IMR-90 (cell line): ENCODE data around the gene THEM4. TPM values are rescaled to one million over a fixed set of nuclear protein-coding genes. Genes with fewer than 3 reads are reported as not detected.

Experiments
- ATAC-seq: fragments of 200-7000 bp; cut with Tn5 transposase; 2 replicates; pipeline ENCODE4 v1.9.1; 2020; ENCODE audit warnings: low read depth, mild to moderate bottlenecking, moderate library complexity
- BruUV-seq: library from RNA; stranded (reverse); fragments of 400-500 nt; replicated peaks from 2 replicates; lab custom pipeline; 2021; lab: Mats Ljungman, UMichigan
- CTCF ChIA-PET: fragments of 300-600 bp; formaldehyde crosslinking; extraction: SDS; loops from one replicate; lab custom pipeline; 2021; ENCODE audit warnings: antibody characterized with exemption; lab: Yijun Ruan, JAX
- POLR2A ChIA-PET: fragments of 300-600 bp; sonication (Branson Sonifier 250); formaldehyde crosslinking; loops from one replicate; lab custom pipeline; 2022; ENCODE audit warnings: antibody characterized with exemption; ENCODE audit not compliant: unreplicated experiment; lab: Charles Lee
- DNase-seq: peaks from one replicate; pipeline ENCODE4 v3.0.0; 2013
- H2AFZ ChIP-seq: replicated peaks from 2 replicates; pipeline ENCODE3; 2013; ENCODE audit warnings: low read length, mild to moderate bottlenecking; ENCODE audit not compliant: poor library complexity
- H2AK5ac ChIP-seq: 2 replicates; pipeline ENCODE4 v1.6.1; 2013; ENCODE audit warnings: low read depth, low read length, inconsistent platforms
- H2AK9ac ChIP-seq: replicated peaks from 2 replicates; pipeline ENCODE3; 2013; ENCODE audit warnings: mild to moderate bottlenecking, low read depth, low read length, moderate library complexity; ENCODE audit not compliant: poor library complexity
- H2BK120ac ChIP-seq: 2 replicates; pipeline ENCODE4 v1.6.1; 2013; ENCODE audit warnings: low read depth, low read length, inconsistent platforms
- H2BK15ac ChIP-seq: 3 replicates; pipeline ENCODE4 v1.6.1; 2013; ENCODE audit warnings: low read depth, low read length, inconsistent platforms
- H2BK20ac ChIP-seq: 2 replicates; pipeline ENCODE4 v1.6.1; 2013; ENCODE audit warnings: low read depth, mild to moderate bottlenecking, inconsistent platforms, low read length, moderate library complexity
- H2BK5ac ChIP-seq: 2 replicates; pipeline ENCODE4 v1.6.1; 2013; ENCODE audit warnings: mild to moderate bottlenecking, low read depth, low read length, inconsistent platforms; ENCODE audit not compliant: poor library complexity, severe bottlenecking
- H3K14ac ChIP-seq: replicated peaks from 2 replicates; pipeline ENCODE4 v1.6.1; 2013; ENCODE audit warnings: low read depth, low read length, inconsistent platforms
- H3K18ac ChIP-seq: 2 replicates; pipeline ENCODE4 v1.6.1; 2013; ENCODE audit warnings: low read depth, low read length, control low read depth
- H3K23ac ChIP-seq: 2 replicates; pipeline ENCODE4 v1.6.1; 2013; ENCODE audit warnings: low read depth, low read length, inconsistent platforms
- H3K27ac ChIP-seq: 2 replicates; pipeline ENCODE4 v1.5.1; 2013; ENCODE audit warnings: mild to moderate bottlenecking, control low read depth, low read length; ENCODE audit not compliant: insufficient read depth
- H3K27me3 ChIP-seq: 2 replicates; pipeline ENCODE4 v1.6.1; 2013; ENCODE audit warnings: low read length; ENCODE audit not compliant: control insufficient read depth, insufficient read depth
- H3K36me3 ChIP-seq: 2 replicates; pipeline ENCODE4 v1.6.1; 2013; ENCODE audit warnings: low read length, mixed read lengths; ENCODE audit not compliant: control insufficient read depth, insufficient read depth
- H3K4ac ChIP-seq: 2 replicates; pipeline ENCODE4 v1.6.1; 2013; ENCODE audit warnings: low read depth, low read length, inconsistent platforms
- H3K4me1 ChIP-seq: 2 replicates; pipeline ENCODE4 v1.6.1; 2013; ENCODE audit warnings: low read length, mixed read lengths; ENCODE audit not compliant: control insufficient read depth, insufficient read depth
- H3K4me2 ChIP-seq: 2 replicates; pipeline ENCODE4 v1.6.1; 2013; ENCODE audit warnings: low read depth, mild to moderate bottlenecking, control low read depth, low read length, moderate library complexity
- H3K4me3 ChIP-seq: 2 replicates; pipeline ENCODE4 v1.5.1; 2013; ENCODE audit warnings: low read depth, mild to moderate bottlenecking, control low read depth, low read length, moderate library complexity; ENCODE audit not compliant: insufficient read depth
- H3K56ac ChIP-seq: 2 replicates; pipeline ENCODE4 v1.6.1; 2013; ENCODE audit warnings: low read length, inconsistent platforms; ENCODE audit not compliant: insufficient read depth; ENCODE audit errors: extremely low read depth
- H3K79me1 ChIP-seq, 2 experiments: 2 replicates each; pipeline ENCODE4 v1.6.1; 2013; ENCODE audit warnings: low read length in 2 of 2, inconsistent platforms in 1 of 2, low read depth in 1 of 2
- H3K9ac ChIP-seq: 2 replicates; pipeline ENCODE4 v1.6.1; 2013; ENCODE audit warnings: low read depth, low read length, control low read depth
- H3K9me1 ChIP-seq: 2 replicates; pipeline ENCODE4 v1.6.1; 2013; ENCODE audit warnings: low read length, inconsistent platforms; ENCODE audit not compliant: insufficient read depth
- H3K9me3 ChIP-seq: 2 replicates; pipeline ENCODE4 v1.6.1; 2013; ENCODE audit warnings: low read length; ENCODE audit not compliant: control insufficient read depth, insufficient read depth
- H4K20me1 ChIP-seq: 2 replicates; pipeline ENCODE4 v1.6.1; 2013; ENCODE audit warnings: low read length, inconsistent platforms; ENCODE audit not compliant: insufficient read depth
- H4K5ac ChIP-seq: 2 replicates; pipeline ENCODE4 v1.6.1; 2013; ENCODE audit warnings: mild to moderate bottlenecking, low read depth, low read length, control low read depth
- H4K8ac ChIP-seq, 2 experiments: 2 replicates each; pipeline ENCODE4 v1.6.1; 2013; ENCODE audit warnings: low read depth in 2 of 2, low read length in 2 of 2, control low read depth in 1 of 2, inconsistent platforms in 1 of 2
- H4K91ac ChIP-seq: 2 replicates; pipeline ENCODE4 v1.6.1; 2013; ENCODE audit warnings: low read depth, low read length, inconsistent platforms; ENCODE audit not compliant: insufficient read depth
- BHLHE40 ChIP-seq: fragments of 150-350 bp; IDR thresholded peaks from 2 replicates; pipeline ENCODE4 v1.6.1; 2016; ENCODE audit warnings: mild to moderate bottlenecking, low read depth, low read length
- CEBPB ChIP-seq: IDR thresholded peaks from 2 replicates; pipeline ENCODE4 v1.6.1; 2012; ENCODE audit warnings: low read depth, low read length, improper control_type of control experiment
- CHD1 ChIP-seq: IDR thresholded peaks from 2 replicates; pipeline ENCODE4 v1.6.1; 2012; ENCODE audit warnings: low read depth, low read length, improper control_type of control experiment
- CTCF ChIP-seq: conservative IDR thresholded peaks from 2 replicates; pipeline ENCODE4 v1.5.1; 2012; ENCODE audit warnings: mild to moderate bottlenecking, low read depth, low read length, improper control_type of control experiment
- ELK1 ChIP-seq: fragments of 150-350 bp; IDR thresholded peaks from 2 replicates; pipeline ENCODE4 v1.6.1; 2016; ENCODE audit warnings: low read depth, mild to moderate bottlenecking, low read length, moderate library complexity, borderline replicate concordance
- FOS ChIP-seq: fragments of 150-350 bp; IDR thresholded peaks from 2 replicates; pipeline ENCODE4 v1.6.1; 2016; ENCODE audit warnings: low read depth, low read length
- MAFK ChIP-seq: IDR thresholded peaks from 2 replicates; pipeline ENCODE4 v1.6.1; 2012; ENCODE audit warnings: low read depth, low read length, improper control_type of control experiment
- MAZ ChIP-seq: IDR thresholded peaks from 2 replicates; pipeline ENCODE4 v1.6.1; 2012; ENCODE audit warnings: low read depth, mild to moderate bottlenecking, low read length, improper control_type of control experiment, moderate library complexity, borderline replicate concordance
- MXI1 ChIP-seq: IDR thresholded peaks from 2 replicates; pipeline ENCODE4 v1.6.1; 2012; ENCODE audit warnings: low read depth, mild to moderate bottlenecking, low read length, moderate library complexity, borderline replicate concordance
- NFE2L2 ChIP-seq: fragments of 150-350 bp; IDR thresholded peaks from 2 replicates; pipeline ENCODE4 v1.6.1; 2016; ENCODE audit warnings: low read depth, mild to moderate bottlenecking, low read length
- POLR2A ChIP-seq: IDR thresholded peaks from 2 replicates; pipeline ENCODE4 v1.6.1; 2012; ENCODE audit warnings: mild to moderate bottlenecking, low read depth, low read length
- RAD21 ChIP-seq: IDR thresholded peaks from 2 replicates; pipeline ENCODE4 v1.6.1; 2012; ENCODE audit warnings: low read length, improper control_type of control experiment
- RCOR1 ChIP-seq: IDR thresholded peaks from 2 replicates; pipeline ENCODE4 v1.6.1; 2012; ENCODE audit warnings: mild to moderate bottlenecking, low read length, improper control_type of control experiment; ENCODE audit not compliant: insufficient replicate concordance
- RFX5 ChIP-seq: IDR thresholded peaks from 2 replicates; pipeline ENCODE4 v1.8.0; 2012; ENCODE audit warnings: low read depth, mild to moderate bottlenecking, low read length, moderate library complexity
- SMC3 ChIP-seq: fragments of 150-350 bp; IDR thresholded peaks from 2 replicates; pipeline ENCODE4 v1.6.1; 2016; ENCODE audit warnings: low read depth, mild to moderate bottlenecking, antibody characterized with exemption, low read length, moderate library complexity
- USF2 ChIP-seq: fragments of 150-350 bp; IDR thresholded peaks from 2 replicates; pipeline ENCODE4 v1.6.1; 2017; ENCODE audit warnings: mild to moderate bottlenecking, antibody characterized with exemption, low read length, low read depth
- WGBS, 2 experiments: methylation state at CpG; one replicate each; pipeline versions ENCODE4 v1.1.5 to v1.1.7; 2013; ENCODE audit warnings: missing lambda C conversion rate in 2 of 2; ENCODE audit not compliant: insufficient read length in 1 of 2; ENCODE audit errors: extremely low coverage in 2 of 2; 5-methylcytosine and 5-hydroxymethylcytosine counted together
- dilution Hi-C: fragments of 300-500 bp; cut with HindIII; formaldehyde crosslinking; loops from one replicate; pipeline ENCODE4 v1.14.3; 2018; ENCODE audit warnings: low sequenced_read_pairs; ENCODE audit not compliant: unreplicated experiment
- in situ Hi-C: fragments of 300-500 bp; cut with MboI; formaldehyde crosslinking; loops from 3 replicates; pipeline ENCODE4 v1.14.3; 2019; ENCODE audit warnings: low sequenced_read_pairs, inconsistent platforms, mixed read lengths
- intact Hi-C: fragments of 100-400 bp; cut with micrococcal nuclease; formaldehyde crosslinking; loops from 2 replicates; pipeline ENCODE4 v1.10.0; 2022
- polyA plus RNA-seq, 3 experiments: library from polyadenylated mRNA; depleted of rRNA; stranded (reverse); fragments of >200 nt; gene quantifications; 2 replicates each; pipeline ENCODE4 v1.2.3, GENCODE V29; 2012; ENCODE audit warnings: low replicate concordance in 1 of 3
- total RNA-seq: library from RNA; depleted of rRNA; stranded (reverse); fragments of >200 nt; gene quantifications from 2 replicates; pipeline ENCODE4 v1.2.3, GENCODE V29; 2012

Gene THEM4
- total and polyA plus RNA-seq, 2 of the 4 experiments (the other 2 are of a cell fraction): 7.3 to 15.7 TPM

- H2BK15ac ChIP-seq: no peak overlapping the region
- no TSS peak for BruUV-seq
- no peaks in the 10 kb centered on the region for H3K79me1 ChIP-seq
- ATAC-seq: no peak
- in situ Hi-C loops: no loop called here
- ChIA-PET CTCF (no interaction called here), POLR2A (no interaction called here)
- H2BK20ac ChIP-seq: no peak overlapping the region
- H3K9ac ChIP-seq: no peak overlapping the region
- TF ChIP-seq MAFK (no peak), MAZ (no peak), SMC3 (no peak), CEBPB (no peak), MXI1 (no peak), CHD1 (no peak), POLR2A (no peak), RFX5 (no peak), NFE2L2 (no peak), FOS (no peak), RAD21 (no peak), BHLHE40 (no peak), RCOR1 (no peak), ELK1 (no peak), CTCF (no peak), USF2 (no peak)
- no peak overlapping the region for H4K5ac ChIP-seq
- H3K4me2 ChIP-seq: no peak overlapping the region
- H3K23ac ChIP-seq: no peak overlapping the region
- H3K27ac ChIP-seq: no peak overlapping the region
- H2BK5ac ChIP-seq: no peak overlapping the region
- no peak overlapping the region for H2AFZ ChIP-seq
- WGBS, 2 experiments: no CpG with 5 or more reads among the region's 3 CpGs
- no peaks in the 10 kb centered on the region for H3K9me3 ChIP-seq
- no peak overlapping the region for H4K8ac ChIP-seq
- DNase-seq: no peak
- no peak overlapping the region for H3K56ac ChIP-seq
- peaks cover 15% of the 10 kb centered on the region for H3K27me3 ChIP-seq
- no peak overlapping the region for H4K91ac ChIP-seq
- H2AK5ac ChIP-seq: no peak overlapping the region
- no peak overlapping the region for H2BK120ac ChIP-seq
- no peaks in the 10 kb centered on the region for H3K4me1 ChIP-seq
- intact Hi-C loops: no loop called here
- no peaks in the 10 kb centered on the region for H3K36me3 ChIP-seq
- H3K9me1 ChIP-seq: no peaks in the 10 kb centered on the region; the same call in 1 of the 2 replicates
- no peak overlapping the region for H3K18ac ChIP-seq
- H4K20me1 ChIP-seq: no peaks in the 10 kb centered on the region
- H3K14ac ChIP-seq: no peak overlapping the region
- dilution Hi-C loops: loop anchor here (25.0 kb wide), 1 partner anchor 92 kb away; no protein-coding TSS in a partner anchor
- H3K4me3 ChIP-seq: no peak overlapping the region
- no peak overlapping the region for H3K4ac ChIP-seq
- H2AK9ac ChIP-seq: no peak overlapping the region
These were observed 10.8 kb upstream of the THEM4 start for GRCh38 chr1:151920149-151920548.
